HT-29 (cell line): ENCODE measurements around the gene EPN1. TPM values are rescaled to one million over a fixed set of nuclear protein-coding genes. Genes with fewer than 3 reads are reported as not detected.

Experiments used
- DNase-seq: peaks from one replicate; pipeline ENCODE4 v3.0.0-alpha.2; 2015; ENCODE audit warnings: low spot score
- total RNA-seq: library from RNA; depleted of rRNA; stranded (reverse); fragments of >200 nt; shearing (Covaris generic); gene quantifications from 2 replicates; pipeline ENCODE4 v1.2.3, GENCODE V29; 2014; rRNA removed

Gene EPN1
- total RNA-seq = 195 and 216 TPM in 2 replicates

DNA sequence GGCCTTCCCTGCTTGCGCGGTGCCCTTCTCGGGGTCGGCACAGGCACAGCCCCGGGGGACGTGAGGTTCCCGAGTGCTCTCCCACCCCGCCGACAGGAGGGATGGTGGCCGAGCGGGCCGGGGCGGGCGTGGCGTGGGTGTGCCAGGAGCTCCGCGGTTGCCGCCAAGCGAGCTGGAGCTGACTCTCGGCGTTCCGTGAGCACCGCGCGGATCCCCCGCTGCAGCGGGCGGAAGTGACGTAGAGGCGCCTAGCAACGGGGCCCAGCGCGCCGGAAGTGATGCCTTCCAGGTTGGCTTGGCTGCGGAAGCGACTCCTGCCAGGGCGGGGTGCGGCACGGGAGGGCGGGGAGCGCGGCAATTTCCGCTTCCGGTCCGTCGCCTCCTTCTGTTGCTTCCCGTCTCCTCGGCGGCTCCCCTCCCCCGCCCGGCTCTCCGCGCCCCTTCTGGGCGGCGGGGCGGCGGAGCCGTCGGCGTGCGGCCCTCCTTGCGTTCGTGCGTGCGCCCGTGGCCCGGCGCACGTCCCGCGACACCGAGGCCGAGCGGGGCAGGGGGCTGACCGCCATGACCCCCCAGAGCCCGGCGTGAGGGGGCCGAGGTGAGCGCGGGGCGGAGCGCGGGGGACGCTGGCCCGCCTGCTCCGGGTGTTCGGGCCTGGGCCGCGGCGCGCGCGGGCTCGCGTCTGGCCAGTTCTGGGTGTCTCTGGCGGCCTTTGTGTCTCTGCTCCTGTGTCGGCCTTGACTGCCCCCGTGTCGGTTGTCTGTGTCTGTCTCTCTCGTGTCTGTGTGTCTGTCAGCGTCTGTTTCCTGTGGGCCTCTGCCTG is at the start of gene EPN1:
EPN1 (plus strand) TSS at position 386 of the 820 bp plus-strand sequence. CDS start 3,402 bp downstream, outside the sequence.
- peak; percentile 99 for DNase-seq

- no peak for DNase-seq
Measured at GRCh38 chr19:55626350-55626749, 48.7 kb upstream of the EPN1 start.

DNA sequence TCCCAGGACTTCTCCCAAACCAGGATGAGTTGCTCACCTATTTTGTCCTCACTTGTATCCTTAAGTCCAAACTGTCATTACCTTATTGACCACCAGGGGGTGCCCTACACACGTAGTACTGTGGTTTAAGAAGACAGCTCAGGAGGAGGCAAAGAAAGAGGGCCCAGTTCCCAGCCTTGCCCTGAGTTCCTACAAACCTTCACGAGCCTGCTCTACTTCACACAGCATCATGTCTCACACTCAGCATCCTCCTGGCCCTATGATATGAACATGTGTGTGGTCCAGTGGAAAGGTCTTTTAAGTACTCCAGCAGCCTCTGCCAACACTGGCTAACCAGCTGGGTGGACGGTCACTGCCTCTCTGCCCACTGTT is 42.6 kb upstream of the EPN1 start:
- DNase-seq = peak; percentile 99

DNA sequence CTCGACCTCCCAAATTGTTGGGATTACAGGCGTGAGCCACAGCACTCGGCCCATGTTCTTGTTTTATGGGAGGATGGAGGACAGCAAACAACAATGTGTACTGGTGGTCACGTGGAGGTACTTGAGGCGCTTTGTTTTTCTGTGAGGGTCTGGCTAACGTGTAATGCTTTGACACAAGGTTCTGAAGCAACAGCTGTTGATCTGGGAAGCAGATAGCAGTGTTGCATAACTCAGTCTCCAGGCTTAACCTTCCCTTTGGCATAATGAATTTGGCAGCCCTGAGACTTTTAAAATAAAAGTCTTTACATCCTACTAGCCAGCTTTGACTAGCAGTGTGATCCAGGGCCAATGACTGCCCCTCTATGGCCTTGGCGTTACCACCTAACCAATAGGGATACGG is 41.2 kb upstream of the EPN1 start:
- no peak for DNase-seq

DNA sequence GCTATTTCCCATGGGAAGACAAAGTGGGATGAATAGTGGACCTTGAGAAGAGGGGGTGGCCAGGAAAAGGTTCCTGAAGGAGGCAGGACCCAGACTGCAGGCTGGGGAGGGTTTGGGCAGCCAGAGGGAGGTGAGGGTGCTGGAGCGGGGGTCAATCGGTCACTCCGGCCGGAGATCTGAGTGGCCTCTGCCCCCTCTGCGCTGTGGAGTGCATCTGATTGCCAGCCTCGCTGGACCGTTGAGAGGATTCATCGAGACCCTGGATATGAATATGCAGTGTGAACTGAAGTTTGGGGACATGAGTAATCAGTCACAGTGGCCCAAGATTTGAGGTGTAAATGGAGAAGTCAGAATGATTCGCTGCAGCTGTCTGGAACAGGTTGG is 39.7 kb upstream of the EPN1 start:
- no peak for DNase-seq

- no peak for DNase-seq
Measured at GRCh38 chr19:55635856-55636440, 39.1 kb upstream of the EPN1 start.

DNA sequence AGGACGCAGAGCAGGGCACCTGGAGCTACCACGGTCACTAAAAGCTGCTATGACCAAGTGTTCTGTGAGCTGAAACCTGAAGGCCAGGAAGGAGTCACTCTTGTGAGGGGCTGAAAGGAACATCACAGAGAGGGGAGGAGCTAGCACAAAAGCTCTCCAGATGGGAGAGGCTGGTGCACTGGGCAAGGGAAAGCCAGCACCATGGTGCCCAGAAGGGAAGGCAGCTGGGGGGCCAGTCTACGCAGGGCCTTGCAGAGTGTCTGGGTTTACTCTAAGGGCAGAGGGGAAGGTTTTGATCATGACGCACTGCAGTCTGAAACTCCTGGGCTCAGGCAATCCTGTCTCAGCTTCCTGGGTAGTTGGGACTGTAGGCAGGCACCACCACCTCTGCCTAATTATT is 38.3 kb upstream of the EPN1 start:
- no peak for DNase-seq

- DNase-seq = no peak
Measured at GRCh38 chr19:55637534-55637933, 37.5 kb upstream of the EPN1 start.

DNA sequence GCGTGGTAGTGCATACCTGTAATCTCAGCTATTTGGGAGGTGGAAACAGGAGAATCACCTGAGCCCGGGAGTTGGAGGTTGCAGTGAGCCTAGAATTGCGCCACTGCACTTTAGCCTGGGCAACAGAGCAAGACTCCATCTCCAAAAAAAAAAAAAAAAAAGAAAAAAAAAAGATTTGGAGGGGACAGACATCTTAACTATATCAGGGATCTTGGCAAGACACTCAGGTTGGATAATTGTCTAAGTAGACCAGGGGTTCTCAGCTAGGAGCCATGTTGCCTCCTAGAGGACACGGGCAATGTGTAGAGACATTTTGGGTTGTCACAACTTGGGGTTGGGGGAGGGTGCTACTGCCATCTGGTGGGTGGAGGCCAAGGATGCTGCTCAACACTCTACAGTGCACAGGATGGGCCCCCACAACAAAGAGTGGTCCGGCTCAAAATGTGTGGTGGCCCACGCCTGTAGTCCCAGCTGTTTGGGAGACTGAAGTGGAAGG is 36.1 kb upstream of the EPN1 start:
- DNase-seq = peak; percentile 83

GRCh38 chr19:55640043-55640576 is 34.9 kb upstream of the EPN1 start:
- DNase-seq = no peak

GRCh38 chr19:55640577-55641425 is 34.2 kb upstream of the EPN1 start, which contains the start of gene ZNF580:
TSS of gene ZNF580 (plus strand) at chr19:55641002. CDS start at chr19:55642509, 1,507 bp downstream.
- DNase-seq = peak; percentile 81

DNA sequence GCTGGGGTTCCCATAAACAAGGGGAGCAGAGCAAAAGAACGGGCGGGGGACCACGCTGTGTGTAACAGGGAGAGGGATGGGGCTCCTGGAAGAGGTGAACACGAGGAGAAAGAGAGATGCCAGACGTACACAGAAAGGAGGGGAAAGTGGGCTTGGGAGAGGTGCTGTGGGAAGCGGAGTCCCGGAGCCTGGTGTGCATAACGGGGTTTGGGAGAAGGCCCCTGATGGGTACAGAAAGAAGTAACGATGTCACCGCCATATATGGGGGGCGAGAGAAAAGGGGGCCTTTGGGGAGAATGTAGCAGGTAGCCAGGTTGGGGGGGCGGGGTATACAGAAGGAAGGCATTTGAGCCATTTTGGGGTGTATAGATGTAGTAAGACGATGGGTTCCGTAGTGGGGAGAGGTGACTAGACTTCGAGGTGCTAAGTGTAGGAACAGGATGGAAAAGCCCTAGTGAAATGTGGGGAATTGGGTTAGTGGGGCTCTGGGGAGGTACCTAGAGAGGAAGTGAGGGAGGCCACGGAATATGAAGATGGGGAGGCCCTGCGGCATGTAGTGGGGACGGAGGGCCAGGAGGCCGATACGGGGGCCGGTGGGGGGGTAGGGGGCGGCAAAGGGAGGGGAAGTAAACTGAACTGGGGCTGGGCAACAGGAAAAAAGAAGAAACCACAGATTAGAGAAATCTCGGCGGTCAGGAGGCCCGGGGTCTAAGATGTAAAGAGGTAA is 33.4 kb upstream of the EPN1 start:
- DNase-seq = peak; percentile 57

DNA sequence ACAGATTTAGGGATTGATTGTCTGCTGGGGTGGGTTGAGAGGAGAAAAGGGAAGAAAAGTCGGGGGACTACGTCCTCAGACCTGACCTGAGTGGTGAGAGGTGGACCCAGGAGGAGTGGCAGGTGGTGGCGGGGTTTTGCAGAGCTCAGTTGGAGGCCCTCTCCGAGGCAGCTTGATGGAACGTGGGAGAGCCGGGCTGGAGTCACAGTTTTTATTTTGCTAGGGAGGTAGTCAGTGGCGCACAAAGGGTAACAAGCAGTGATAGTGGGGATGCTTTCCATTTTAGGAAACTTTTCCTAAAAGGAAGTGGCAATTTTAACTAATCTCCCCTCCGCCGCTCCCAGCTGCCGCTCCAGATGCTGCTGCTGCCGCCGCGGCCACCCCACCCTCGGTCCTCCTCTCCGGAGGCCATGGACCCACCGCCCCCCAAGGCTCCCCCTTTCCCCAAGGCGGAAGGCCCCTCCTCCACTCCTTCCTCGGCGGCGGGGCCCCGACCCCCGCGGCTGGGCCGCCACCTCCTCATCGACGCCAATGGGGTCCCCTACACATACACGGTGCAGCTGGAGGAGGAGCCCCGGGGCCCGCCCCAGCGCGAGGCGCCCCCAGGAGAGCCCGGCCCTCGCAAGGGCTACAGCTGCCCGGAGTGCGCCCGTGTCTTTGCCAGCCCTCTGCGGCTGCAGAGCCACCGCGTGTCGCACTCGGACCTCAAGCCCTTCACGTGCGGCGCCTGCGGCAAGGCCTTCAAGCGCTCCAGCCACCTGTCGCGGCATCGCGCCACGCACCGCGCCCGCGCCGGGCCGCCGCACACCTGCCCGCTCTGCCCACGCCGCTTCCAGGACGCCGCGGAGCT is 32.6 kb upstream of the EPN1 start:
- DNase-seq = peak; percentile 46

DNA sequence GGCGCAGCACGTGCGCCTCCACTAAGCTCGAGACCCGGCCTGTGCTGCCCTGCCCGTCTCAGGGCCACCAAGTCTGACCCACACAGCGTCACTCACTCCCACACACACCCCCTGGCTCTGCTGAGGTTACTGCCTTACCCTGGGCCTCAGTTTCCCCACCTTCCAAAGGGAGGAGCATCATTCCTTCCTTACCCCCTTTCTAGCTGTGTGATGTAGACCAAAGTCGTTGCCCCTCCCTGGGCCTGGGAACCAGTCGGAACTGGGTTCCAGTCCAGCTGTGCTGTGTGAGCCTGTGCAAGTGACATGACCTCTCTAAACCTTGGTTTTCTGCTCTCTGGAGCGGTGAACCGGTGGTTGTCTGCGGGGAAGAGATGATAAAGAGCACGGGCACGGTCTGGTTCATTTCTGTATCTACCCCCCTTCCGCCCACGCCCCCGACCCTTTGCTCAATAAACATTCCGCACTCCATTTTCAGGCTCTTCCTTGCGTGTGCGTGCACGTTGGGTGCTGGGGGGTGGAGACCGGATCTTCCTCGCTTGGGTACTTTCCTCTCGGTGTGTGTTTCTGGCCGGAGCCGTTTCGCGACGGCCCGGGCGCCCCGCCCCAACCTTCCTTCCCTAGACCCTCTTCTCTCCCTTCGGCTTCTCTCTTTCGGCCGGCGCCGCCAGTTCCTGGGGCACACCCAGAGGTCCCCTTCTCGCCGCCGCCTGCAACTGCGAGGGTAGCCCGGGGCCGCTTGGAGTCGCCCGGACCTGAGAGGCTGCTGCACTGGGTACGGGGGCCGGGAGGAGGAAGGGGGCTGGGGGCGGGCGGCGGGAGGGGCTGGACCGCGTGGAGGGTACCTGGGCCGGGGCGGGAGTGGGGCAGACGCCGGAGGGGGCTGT is 31.8 kb upstream of the EPN1 start, which contains the start of gene ZNF581:
ZNF581 (plus strand) TSS at position 647 of the 884 bp plus-strand sequence. CDS start 923 bp downstream, outside the sequence.
- DNase-seq = peak; percentile 83

GRCh38 chr19:55643887-55644176 is 31.2 kb upstream of the EPN1 start:
- DNase-seq = peak; percentile 49

- DNase-seq = no peak
Measured at GRCh38 chr19:55644191-55644833, 30.7 kb upstream of the EPN1 start.

GRCh38 chr19:55644842-55645511 is 30.0 kb upstream of the EPN1 start:
- no peak for DNase-seq

GRCh38 chr19:55645512-55645881 is 29.5 kb upstream of the EPN1 start:
- no peak for DNase-seq
